ENCODE results near the gene NANOS2. TPM values are rescaled to one million over a fixed set of nuclear protein-coding genes. Genes with fewer than 3 reads are reported as not detected.

Gene NANOS2
- total and polyA plus RNA-seq, 9 of the 15 experiments (the other 6 are each of a cell fraction or from before 2014, with no cell fraction given), result not detected

- no peak for TF ChIP-seq SMAD3 (CRISPR knock-in tag; conservative IDR thresholded peaks at IDR 0.05)
- TF ChIP-seq ZBTB7A (IDR thresholded peaks at IDR 0.05; ENCODE audit: borderline replicate concordance, control insufficient read depth, low read depth, low read length), result no peak
- no peak for TF ChIP-seq ZNF274 (IDR thresholded peaks at IDR 0.05; ENCODE audit: borderline replicate concordance, low read depth, low read length)
- no peak for TF ChIP-seq ASH1L (IDR thresholded peaks at IDR 0.05; ENCODE audit: borderline replicate concordance, low read depth, partially characterized antibody)
- no peak for TF ChIP-seq PCBP2 (IDR thresholded peaks at IDR 0.05; ENCODE audit: low read depth, low read length, poor library complexity, severe bottlenecking)
- no peak for TF ChIP-seq ZC3H8 (IDR thresholded peaks at IDR 0.05)
- TF ChIP-seq THAP12 (CRISPR knock-in tag; IDR thresholded peaks at IDR 0.05), result no peak
- TF ChIP-seq TAL1 (IDR thresholded peaks at IDR 0.05), result peak; percentile 77
- no peak for TF ChIP-seq MAZ (CRISPR knock-in tag; conservative IDR thresholded peaks at IDR 0.05 in 1 of 2, IDR thresholded peaks at IDR 0.05 in 1 of 2)
- peak; percentile 37; the same call in 1 of the 2 replicates for TF ChIP-seq EP300 (IDR thresholded peaks at IDR 0.05; ENCODE audit: low read length)
- TF ChIP-seq E2F4 (CRISPR knock-in tag; IDR thresholded peaks at IDR 0.05; ENCODE audit: low read depth), result no peak
- TF ChIP-seq PML (IDR thresholded peaks at IDR 0.05; ENCODE audit: low read length), result no peak
- no peak for TF ChIP-seq RFX1 (IDR thresholded peaks at IDR 0.05)
- no peak for TF ChIP-seq DDX20 (tag; IDR thresholded peaks at IDR 0.05; ENCODE audit: low read depth)
- no peak for TF ChIP-seq ATF4 (CRISPR knock-in tag; IDR thresholded peaks at IDR 0.05)
- TF ChIP-seq ZNF263 (CRISPR knock-in tag; IDR thresholded peaks at IDR 0.05; ENCODE audit: borderline replicate concordance), result peak; percentile 86
- TF ChIP-seq NFIC (IDR thresholded peaks at IDR 0.05), result peak; percentile 46
- no peak for TF ChIP-seq MBD2 (IDR thresholded peaks at IDR 0.05; ENCODE audit: borderline replicate concordance, low read depth)
- TF ChIP-seq GATA2 (CRISPR knock-in tag; IDR thresholded peaks at IDR 0.05), result peak; percentile 37; the same call in 1 of the 2 replicates
- TF ChIP-seq TRIM28 (IDR thresholded peaks at IDR 0.05), result no peak
- no peak for TF ChIP-seq NRF1 (conservative IDR thresholded peaks at IDR 0.05 in 1 of 2, IDR thresholded peaks at IDR 0.05 in 1 of 2)
- no peak for TF ChIP-seq CEBPZ (IDR thresholded peaks at IDR 0.05; ENCODE audit: borderline replicate concordance, low read depth, low read length)
Observed at GRCh38 chr19:45889210-45889885, 25.2 kb downstream of the NANOS2 start (continued).

All from K562 (cell line).